NT2/D1 (cell line): ENCODE results near the gene PKP4.

Experiments
- DNase-seq: peaks from one replicate; pipeline ENCODE4 v3.0.0-alpha.2; 2011; ENCODE audit warnings: low read depth, low spot score
- H3K27me3 ChIP-seq: 2 replicates; pipeline ENCODE4 v1.6.0; 2011; ENCODE audit warnings: mild to moderate bottlenecking; ENCODE audit not compliant: insufficient read length, insufficient read depth
- H3K36me3 ChIP-seq: 2 replicates; pipeline ENCODE4 v1.6.1; 2011; ENCODE audit warnings: mild to moderate bottlenecking, low read length, mixed read lengths; ENCODE audit not compliant: insufficient read depth, insufficient read length
- H3K4me1 ChIP-seq: 2 replicates; pipeline ENCODE4 v1.5.1; 2011; ENCODE audit not compliant: insufficient read depth, insufficient read length
- H3K4me3 ChIP-seq: 2 replicates; pipeline ENCODE4 v1.5.1; 2011; ENCODE audit warnings: low read depth; ENCODE audit not compliant: insufficient read length
- H3K9ac ChIP-seq: 2 replicates; pipeline ENCODE4 v1.6.0; 2011; ENCODE audit warnings: low read depth; ENCODE audit not compliant: insufficient read length
- H3K9me3 ChIP-seq: 2 replicates; pipeline ENCODE4 v1.5.1; 2011; ENCODE audit warnings: mild to moderate bottlenecking, low read length; ENCODE audit not compliant: insufficient read depth
- SUZ12 ChIP-seq: IDR thresholded peaks from 2 replicates; pipeline ENCODE4 v1.6.1; 2011; ENCODE audit not compliant: insufficient read length, insufficient read depth; ENCODE audit errors: extremely low read depth
- YY1 ChIP-seq: IDR thresholded peaks from 2 replicates; pipeline ENCODE4 v1.6.1; 2011; ENCODE audit not compliant: insufficient read length, insufficient read depth
- ZNF274 ChIP-seq: IDR thresholded peaks from 2 replicates; pipeline ENCODE4 v1.6.1; 2011; ENCODE audit warnings: mild to moderate bottlenecking, low read depth, low read length

PKP4 gene

DNA sequence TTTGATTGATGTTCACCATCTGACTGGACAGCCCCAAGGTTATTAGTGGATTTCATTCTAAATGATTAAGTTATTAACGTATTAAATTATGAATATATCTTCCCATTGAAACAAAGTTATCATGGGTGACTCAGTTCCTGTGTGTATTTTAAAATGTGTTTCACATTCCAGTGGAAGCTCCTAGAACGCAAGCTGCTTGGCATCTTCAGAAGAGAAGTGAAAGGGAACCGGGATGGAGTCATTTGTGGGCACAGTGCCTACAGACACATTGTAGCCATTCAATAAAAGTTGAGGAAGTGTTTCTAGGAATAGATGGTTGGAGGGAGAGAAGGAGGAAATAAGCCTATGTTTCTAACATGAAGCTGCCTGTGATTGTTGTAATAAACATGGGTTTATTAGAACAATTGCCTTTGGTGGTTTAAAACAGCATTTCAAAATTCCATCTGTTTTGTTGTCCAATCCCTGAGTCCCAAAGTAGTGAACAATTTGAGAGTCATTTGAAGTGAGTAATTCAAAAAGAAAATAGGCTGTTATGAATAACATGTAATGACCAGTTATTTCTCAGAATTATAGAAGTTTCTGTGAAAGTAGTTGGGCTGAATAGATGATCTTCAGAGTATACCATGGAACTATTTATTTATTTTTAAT lies 143.5 kb downstream of the PKP4 start:
- no peak overlapping the region for H3K4me3 ChIP-seq
- H3K36me3 ChIP-seq: no peaks in the 10 kb centered on the region
- DNase-seq: no peak
- H3K27me3 ChIP-seq: no peaks in the 10 kb centered on the region
- TF ChIP-seq SUZ12 (no peak), YY1 (no peak), ZNF274 (no peak)
- H3K4me1 ChIP-seq: no peaks in the 10 kb centered on the region
- H3K9ac ChIP-seq: no peak overlapping the region
- H3K9me3 ChIP-seq: no peaks in the 10 kb centered on the region

DNA sequence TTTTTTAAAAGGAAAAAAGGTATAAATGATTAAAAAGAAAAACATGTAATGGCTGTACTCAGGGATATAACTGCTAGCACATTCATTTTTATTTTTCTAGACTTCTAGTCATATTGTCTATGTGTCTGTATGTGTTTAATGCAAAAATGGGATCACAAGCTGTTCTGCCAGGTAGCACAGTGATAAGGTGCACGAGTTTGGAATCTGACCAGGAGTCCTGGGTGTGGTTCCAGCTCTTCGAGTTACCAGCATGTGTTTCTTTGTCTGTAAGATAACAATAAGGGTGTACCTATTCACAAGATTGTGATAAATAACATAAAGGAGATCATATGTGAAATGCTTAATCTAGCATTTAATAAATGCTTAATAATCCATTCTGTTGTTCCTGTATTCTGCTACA lies 145.3 kb downstream of the PKP4 start:
- no peaks in the 10 kb centered on the region for H3K36me3 ChIP-seq
- no peak for TF ChIP-seq SUZ12
- no peak for TF ChIP-seq YY1
- no peak for TF ChIP-seq ZNF274
- no peak for DNase-seq

DNA sequence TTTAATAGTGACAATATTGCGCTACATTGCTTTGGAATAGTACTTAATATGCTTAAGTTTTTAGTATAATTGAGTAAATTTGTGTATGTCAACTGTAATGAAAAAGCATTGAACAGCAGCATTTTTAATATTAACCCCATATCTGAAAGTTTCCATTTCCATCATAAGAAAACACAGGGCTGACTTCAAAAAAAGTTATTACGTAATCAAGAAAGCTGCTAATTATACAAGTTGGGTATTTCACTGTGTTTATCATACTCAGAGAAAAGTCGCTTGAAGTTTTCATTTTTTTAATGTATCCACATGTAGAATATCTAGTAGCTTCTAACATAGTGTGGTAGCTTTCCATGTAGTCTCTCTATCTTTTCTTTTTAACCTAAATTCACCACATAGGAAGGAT lies 146.5 kb downstream of the PKP4 start:
- H3K9me3 ChIP-seq: no peaks in the 10 kb centered on the region
- no peak for DNase-seq
- H3K9ac ChIP-seq: no peak overlapping the region
- H3K4me1 ChIP-seq: no peaks in the 10 kb centered on the region
- TF ChIP-seq ZNF274 (no peak), YY1 (no peak), SUZ12 (no peak)
- H3K4me3 ChIP-seq: no peak overlapping the region
- H3K36me3 ChIP-seq: no peaks in the 10 kb centered on the region
- no peaks in the 10 kb centered on the region for H3K27me3 ChIP-seq

More for the DNA sequence above, 145.3 kb downstream of the PKP4 start:
- Histone ChIP-seq H3K9ac (no peak overlapping the region), H3K27me3 (no peaks in the 10 kb centered on the region), H3K4me1 (no peaks in the 10 kb centered on the region), H3K9me3 (no peaks in the 10 kb centered on the region), H3K4me3 (no peak overlapping the region)

DNA sequence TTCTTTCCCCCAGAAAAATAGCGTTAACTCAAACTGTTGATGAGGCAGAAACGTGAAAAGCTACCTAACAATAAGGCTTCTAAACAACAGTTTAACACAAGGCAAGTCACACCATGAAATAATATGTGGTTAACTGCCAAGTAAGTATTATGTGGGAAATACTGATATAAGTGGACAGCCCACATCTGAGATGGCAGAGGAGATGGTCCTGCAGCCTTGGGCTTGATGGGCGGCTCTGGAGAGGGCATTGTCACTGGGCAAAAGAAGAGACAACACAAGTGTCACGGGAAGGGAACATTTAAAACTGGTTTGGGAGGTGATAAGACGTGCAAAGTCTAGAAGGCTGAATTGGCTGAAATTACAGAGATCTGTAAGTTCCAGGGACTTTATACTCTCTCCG lies 147.2 kb downstream of the PKP4 start:
- no peak overlapping the region for H3K9ac ChIP-seq
- DNase-seq: no peak
- no peak for TF ChIP-seq SUZ12
- TF ChIP-seq ZNF274: no peak
- no peak for TF ChIP-seq YY1

DNA sequence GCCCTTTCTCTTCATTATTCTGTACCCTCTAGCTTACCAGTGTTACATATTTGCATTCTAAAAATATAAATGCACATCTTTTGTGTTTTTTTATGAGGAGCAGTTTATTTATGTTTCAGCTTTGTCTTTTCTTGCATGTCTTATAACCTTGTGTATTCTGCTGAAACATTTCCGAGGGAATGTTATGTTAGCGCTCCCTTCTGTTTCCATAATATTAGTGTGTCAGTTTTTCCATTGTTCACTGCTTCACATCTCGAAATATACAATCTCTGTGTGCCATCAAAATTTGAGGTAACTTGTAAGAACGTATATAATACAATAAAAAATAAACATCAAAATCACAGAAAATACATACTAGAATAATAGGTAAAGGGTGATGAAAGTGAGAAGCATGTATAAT lies 153.3 kb downstream of the PKP4 start:
- Histone ChIP-seq H3K9me3 (no peaks in the 10 kb centered on the region), H3K4me3 (no peak overlapping the region), H3K4me1 (no peaks in the 10 kb centered on the region), H3K9ac (no peak overlapping the region), H3K27me3 (no peaks in the 10 kb centered on the region), H3K36me3 (no peaks in the 10 kb centered on the region)
- DNase-seq: no peak
- TF ChIP-seq ZNF274: no peak
- TF ChIP-seq SUZ12: no peak
- TF ChIP-seq YY1: no peak

More for the DNA sequence above, 147.2 kb downstream of the PKP4 start:
- no peaks in the 10 kb centered on the region for H3K36me3 ChIP-seq
- H3K4me1 ChIP-seq: no peaks in the 10 kb centered on the region
- no peaks in the 10 kb centered on the region for H3K9me3 ChIP-seq
- H3K27me3 ChIP-seq: no peaks in the 10 kb centered on the region
- H3K4me3 ChIP-seq: no peak overlapping the region

DNA sequence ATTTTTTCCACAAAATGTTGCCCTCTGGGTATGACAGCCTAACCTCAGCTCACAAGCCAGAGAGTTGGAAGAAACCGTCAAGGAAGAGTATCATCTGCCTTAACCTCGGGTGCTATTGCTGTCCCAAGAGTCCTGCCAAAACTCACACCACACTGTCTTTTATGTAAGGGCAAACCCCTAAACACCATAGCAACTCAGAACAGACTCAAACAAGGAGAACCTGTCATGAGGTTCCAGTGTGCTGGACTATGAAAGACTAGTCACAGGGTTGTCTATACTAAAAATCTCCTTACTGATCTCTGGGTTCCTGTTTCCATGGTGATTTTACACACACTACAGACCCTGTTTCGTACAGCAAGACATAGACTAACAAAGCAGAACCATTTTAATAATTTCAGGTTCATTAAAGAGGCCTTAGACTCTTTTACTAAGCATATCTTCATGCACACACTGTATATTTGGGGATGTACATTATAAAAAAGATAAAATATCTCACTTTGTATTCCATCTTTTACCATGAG lies 159.8 kb downstream of the PKP4 start:
- peaks cover 13% of the 10 kb centered on the region for H3K36me3 ChIP-seq
- no peak for DNase-seq
- TF ChIP-seq YY1 (no peak), SUZ12 (no peak), ZNF274 (no peak)
- no peaks in the 10 kb centered on the region for H3K4me1 ChIP-seq
- no peak overlapping the region for H3K9ac ChIP-seq
- H3K4me3 ChIP-seq: no peak overlapping the region
- no peaks in the 10 kb centered on the region for H3K9me3 ChIP-seq
- no peaks in the 10 kb centered on the region for H3K27me3 ChIP-seq

DNA sequence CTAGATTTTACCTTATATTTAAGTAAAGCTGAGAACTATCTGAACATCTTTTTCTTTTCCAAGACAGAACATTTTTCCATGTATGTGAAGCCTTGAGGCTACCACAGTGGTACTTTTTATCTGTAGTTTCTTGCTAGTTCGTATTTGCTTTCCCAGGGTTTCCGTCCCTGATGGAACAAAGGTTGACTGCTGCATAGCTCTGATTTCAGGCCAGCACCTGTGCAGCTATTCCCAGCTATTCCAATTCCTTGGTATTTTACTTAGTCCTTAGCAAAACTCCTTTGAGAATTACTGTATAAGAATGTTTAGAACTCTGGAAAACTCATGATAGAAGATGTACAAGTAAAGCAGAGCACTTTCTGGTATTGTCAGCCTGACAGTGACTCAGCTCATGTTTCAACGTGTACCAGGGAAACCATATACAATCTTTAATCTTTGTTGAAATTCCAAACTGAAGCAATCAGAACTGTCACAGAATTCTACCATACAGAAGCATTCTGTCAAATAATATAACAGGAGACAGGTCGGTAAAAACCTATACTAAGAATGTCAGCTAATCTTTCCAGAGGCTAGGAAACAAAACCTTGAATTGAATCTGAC lies 162.2 kb downstream of the PKP4 start:
- peaks cover 37% of the 10 kb centered on the region for H3K36me3 ChIP-seq
- no peaks in the 10 kb centered on the region for H3K27me3 ChIP-seq
- H3K4me1 ChIP-seq: no peaks in the 10 kb centered on the region
- H3K9ac ChIP-seq: no peak overlapping the region
- no peak for DNase-seq
- H3K9me3 ChIP-seq: no peaks in the 10 kb centered on the region
- no peak overlapping the region for H3K4me3 ChIP-seq
- TF ChIP-seq YY1: no peak
- TF ChIP-seq SUZ12: no peak
